HEK293 (cell line): ENCODE results near the gene USH1G.

Source experiments
- CTCF ChIA-PET: fragments of 350-600 bp; formaldehyde crosslinking; extraction: SDS; loops from one replicate; lab custom pipeline; 2021; ENCODE audit warnings: antibody characterized with exemption; lab: Yijun Ruan, JAX
- POLR2A ChIA-PET: fragments of 300-600 bp; formaldehyde crosslinking; extraction: SDS; loops from one replicate; lab custom pipeline; 2020; ENCODE audit warnings: antibody characterized with exemption, inconsistent platforms; lab: Yijun Ruan, JAX
- H3K27ac ChIP-seq: fragments of 200-500 bp; sonication (Bioruptor generic); 2 replicates; pipeline ENCODE4 v1.5.1; 2014; ENCODE audit warnings: low read depth, low read length, control low read depth, inconsistent platforms; ENCODE audit errors: extremely low read depth
- H3K36me3 ChIP-seq, 2 experiments: fragments of 200-500 bp in 1 of 2; sonication (Bioruptor generic) in 1 of 2; 1 replicate in 1 of 2; 2 replicates in 1 of 2; pipeline ENCODE4 v1.5.1; 2014 to 2017; ENCODE audit warnings: inconsistent platforms in 2 of 2, low read length in 2 of 2; ENCODE audit not compliant: control insufficient read depth in 2 of 2, insufficient read depth in 1 of 2
- H3K4me1 ChIP-seq: fragments of 200-500 bp; sonication (Bioruptor generic); 2 replicates; pipeline ENCODE4 v1.5.1; 2014; ENCODE audit warnings: mild to moderate bottlenecking, low read length, inconsistent platforms; ENCODE audit not compliant: control insufficient read depth, insufficient read depth
- H3K4me3 ChIP-seq: 2 replicates; pipeline ENCODE4 v1.5.1; 2011; ENCODE audit warnings: low read depth, mild to moderate bottlenecking, control low read depth, low read length, moderate library complexity
- H3K9me3 ChIP-seq: fragments of 200-500 bp; sonication (Bioruptor generic); 2 replicates; pipeline ENCODE4 v1.5.1; 2014; ENCODE audit warnings: low read depth, low read length, inconsistent platforms; ENCODE audit not compliant: control insufficient read depth, insufficient read depth
- EGR2 ChIP-seq: fragments of 450-650 bp; formaldehyde crosslinking; IDR thresholded peaks from 2 replicates; pipeline ENCODE4 v1.5.1; 2016; ENCODE audit warnings: low read depth, missing biosample characterization, missing genetic modification characterization
- GLIS1 ChIP-seq: fragments of 450-650 bp; formaldehyde crosslinking; IDR thresholded peaks from 2 replicates; pipeline ENCODE4 v1.5.1; 2016; ENCODE audit warnings: missing biosample characterization, missing genetic modification characterization
- GLIS2 ChIP-seq: fragments of 450-650 bp; formaldehyde crosslinking; IDR thresholded peaks from 2 replicates; pipeline ENCODE4 v1.5.1; 2016; ENCODE audit warnings: missing biosample characterization, missing genetic modification characterization
- KLF1 ChIP-seq: fragments of 450-650 bp; formaldehyde crosslinking; IDR thresholded peaks from 2 replicates; pipeline ENCODE4 v1.5.1; 2016; ENCODE audit warnings: missing biosample characterization, missing genetic modification characterization
- KLF8 ChIP-seq: fragments of 450-650 bp; formaldehyde crosslinking; IDR thresholded peaks from 2 replicates; pipeline ENCODE4 v1.5.1; 2016; ENCODE audit warnings: missing biosample characterization, missing genetic modification characterization
- KLF9 ChIP-seq: fragments of 450-650 bp; formaldehyde crosslinking; IDR thresholded peaks from 2 replicates; pipeline ENCODE4 v1.5.1; 2016; ENCODE audit warnings: missing biosample characterization, missing genetic modification characterization, low read depth
- SP2 ChIP-seq: fragments of 450-650 bp; formaldehyde crosslinking; IDR thresholded peaks from 2 replicates; pipeline ENCODE4 v1.5.1; 2016; ENCODE audit warnings: missing biosample characterization, missing genetic modification characterization
- SP7 ChIP-seq: fragments of 450-650 bp; formaldehyde crosslinking; IDR thresholded peaks from 2 replicates; pipeline ENCODE4 v1.5.1; 2016; ENCODE audit warnings: missing biosample characterization, missing genetic modification characterization
- ZBTB17 ChIP-seq: fragments of 450-650 bp; formaldehyde crosslinking; IDR thresholded peaks from 2 replicates; pipeline ENCODE4 v1.5.1; 2016; ENCODE audit warnings: missing biosample characterization, missing genetic modification characterization
- ZBTB48 ChIP-seq: fragments of 450-650 bp; formaldehyde crosslinking; IDR thresholded peaks from 2 replicates; pipeline ENCODE4 v1.5.1; 2016; ENCODE audit warnings: missing biosample characterization, missing genetic modification characterization
- ZEB2 ChIP-seq: fragments of 450-650 bp; formaldehyde crosslinking; IDR thresholded peaks from 2 replicates; pipeline ENCODE4 v1.5.1; 2016; ENCODE audit warnings: missing biosample characterization, missing genetic modification characterization
- ZFP37 ChIP-seq: fragments of 450-650 bp; formaldehyde crosslinking; IDR thresholded peaks from 2 replicates; pipeline ENCODE4 v1.5.1; 2016; ENCODE audit warnings: missing biosample characterization, missing genetic modification characterization
- ZIC2 ChIP-seq: fragments of 450-650 bp; formaldehyde crosslinking; IDR thresholded peaks from 2 replicates; pipeline ENCODE4 v1.5.1; 2016; ENCODE audit warnings: missing biosample characterization, missing genetic modification characterization
- ZNF354C ChIP-seq: fragments of 450-650 bp; formaldehyde crosslinking; IDR thresholded peaks from 2 replicates; pipeline ENCODE4 v1.5.1; 2016; ENCODE audit warnings: missing biosample characterization, missing genetic modification characterization, low read depth, borderline replicate concordance
- ZNF561 ChIP-seq: fragments of 450-650 bp; IDR thresholded peaks from 2 replicates; pipeline ENCODE4 v1.5.1; 2018; ENCODE audit warnings: missing biosample characterization, missing genetic modification characterization, borderline replicate concordance
- ZNF600 ChIP-seq: fragments of 450-650 bp; formaldehyde crosslinking; IDR thresholded peaks from 2 replicates; pipeline ENCODE4 v1.5.1; 2016; ENCODE audit warnings: missing biosample characterization, missing genetic modification characterization
- ZNF626 ChIP-seq: fragments of 450-650 bp; sonication (Bioruptor Pico); formaldehyde crosslinking; IDR thresholded peaks from 2 replicates; pipeline ENCODE4 v1.5.1; 2018; ENCODE audit warnings: missing biosample characterization, missing genetic modification characterization, inconsistent platforms
- TF ChIP-seq, protein P1 (sequence below): fragments of 450-650 bp; formaldehyde crosslinking; IDR thresholded peaks from 2 replicates; pipeline ENCODE4 v1.5.1; 2016; ENCODE audit warnings: missing biosample characterization, missing genetic modification characterization
- TF ChIP-seq, protein P2 (sequence below): fragments of 450-650 bp; formaldehyde crosslinking; IDR thresholded peaks from 2 replicates; pipeline ENCODE4 v1.5.1; 2016; ENCODE audit warnings: missing biosample characterization, missing genetic modification characterization
- TF ChIP-seq, protein P3 (sequence below): fragments of 450-650 bp; formaldehyde crosslinking; IDR thresholded peaks from 2 replicates; pipeline ENCODE4 v1.5.1; 2016; ENCODE audit warnings: missing biosample characterization, missing genetic modification characterization
- TF ChIP-seq, protein P4 (sequence below): fragments of 450-650 bp; formaldehyde crosslinking; IDR thresholded peaks from 2 replicates; pipeline ENCODE4 v1.5.1; 2016; ENCODE audit warnings: missing biosample characterization, missing genetic modification characterization
- TF ChIP-seq, protein P5 (sequence below): fragments of 450-650 bp; formaldehyde crosslinking; IDR thresholded peaks from 2 replicates; pipeline ENCODE4 v1.5.1; 2016; ENCODE audit warnings: missing biosample characterization, missing genetic modification characterization
- TF ChIP-seq, protein P6 (sequence below): fragments of 450-650 bp; formaldehyde crosslinking; IDR thresholded peaks from 2 replicates; pipeline ENCODE4 v1.5.1; 2016; ENCODE audit warnings: missing biosample characterization, missing genetic modification characterization
- TF ChIP-seq, protein P7 (sequence below): fragments of 450-650 bp; formaldehyde crosslinking; IDR thresholded peaks from 2 replicates; pipeline ENCODE4 v1.5.1; 2016; ENCODE audit warnings: missing biosample characterization, missing genetic modification characterization

USH1G gene

DNA sequence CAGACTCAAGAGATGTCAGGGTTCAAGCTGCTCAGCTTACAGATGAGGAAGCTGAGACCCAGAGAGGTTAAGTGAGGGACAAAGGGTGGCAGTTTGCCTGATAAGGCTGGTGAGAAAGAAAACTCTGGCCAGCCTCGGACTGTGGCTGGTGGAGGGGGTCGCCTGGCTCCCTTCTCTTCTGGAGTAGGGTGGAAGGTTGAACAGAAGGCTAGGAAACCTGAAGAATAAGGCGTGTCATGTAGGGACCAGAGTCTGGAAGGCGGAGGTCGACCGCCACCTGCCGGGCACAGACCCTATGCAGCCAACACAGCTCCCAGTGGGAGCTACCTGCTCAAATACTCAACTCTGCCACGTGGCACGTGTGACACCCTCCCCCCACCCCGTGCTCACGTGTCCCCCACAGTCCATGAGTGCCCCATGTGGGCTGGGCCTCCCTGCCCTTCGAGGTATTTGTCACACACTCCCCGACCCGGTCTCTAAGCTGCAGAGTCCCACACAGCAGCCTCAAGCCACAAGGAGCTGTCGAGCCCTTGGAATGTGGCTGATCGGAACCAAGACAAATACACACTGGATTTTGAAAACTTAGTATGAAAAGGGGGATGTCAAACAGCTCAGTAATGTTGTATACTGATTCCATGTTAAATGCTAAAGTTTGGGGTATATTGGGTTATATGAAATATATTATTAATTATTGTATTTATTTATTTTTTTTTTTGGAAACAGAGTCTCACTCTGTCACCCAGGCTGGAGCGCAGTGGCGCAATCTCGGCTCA is 37.7 kb upstream of the USH1G start:
- H3K36me3 ChIP-seq: peaks cover 0 to 20% of the 10 kb centered on the region in 2 experiments; a peak in 2 of 3 replicates
- no peak overlapping the region for H3K27ac ChIP-seq
- CTCF ChIA-PET: interaction anchor here (0.5 to 7.6 kb wide), 64 partner anchors 11 to 789 kb away, joined by 3 to 100 read pairs (median 6); partner anchors contain the start of genes ARMC7, ATP5PD, CDR2L and FDXR
- TF ChIP-seq ZNF354C (tag by site-specific recombination): no peak
- peak; percentile 55 for TF ChIP-seq GLIS1 (tag by site-specific recombination)
- peak; percentile 19; the same call in 1 of the 2 replicates for TF ChIP-seq SP7
- TF ChIP-seq EGR2 (tag by site-specific recombination): no peak
- TF ChIP-seq, protein P1, sequence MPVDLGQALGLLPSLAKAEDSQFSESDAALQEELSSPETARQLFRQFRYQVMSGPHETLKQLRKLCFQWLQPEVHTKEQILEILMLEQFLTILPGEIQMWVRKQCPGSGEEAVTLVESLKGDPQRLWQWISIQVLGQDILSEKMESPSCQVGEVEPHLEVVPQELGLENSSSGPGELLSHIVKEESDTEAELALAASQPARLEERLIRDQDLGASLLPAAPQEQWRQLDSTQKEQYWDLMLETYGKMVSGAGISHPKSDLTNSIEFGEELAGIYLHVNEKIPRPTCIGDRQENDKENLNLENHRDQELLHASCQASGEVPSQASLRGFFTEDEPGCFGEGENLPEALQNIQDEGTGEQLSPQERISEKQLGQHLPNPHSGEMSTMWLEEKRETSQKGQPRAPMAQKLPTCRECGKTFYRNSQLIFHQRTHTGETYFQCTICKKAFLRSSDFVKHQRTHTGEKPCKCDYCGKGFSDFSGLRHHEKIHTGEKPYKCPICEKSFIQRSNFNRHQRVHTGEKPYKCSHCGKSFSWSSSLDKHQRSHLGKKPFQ: no peak
- peak; percentile 67 for TF ChIP-seq ZNF600 (tag by site-specific recombination)
- TF ChIP-seq GLIS2 (tag by site-specific recombination): peak; percentile 28; the same call in 1 of the 2 replicates
- no peak for TF ChIP-seq ZNF626
- peak; percentile 12; the same call in 1 of the 2 replicates for TF ChIP-seq SP2
- peak; percentile 27; the same call in 1 of the 2 replicates for TF ChIP-seq ZEB2 (tag by site-specific recombination)
- 0 out of 2 replicates have a peak, but pooled peaks have one; percentile 16 for TF ChIP-seq ZBTB17 (tag by site-specific recombination)
- TF ChIP-seq, protein P2, sequence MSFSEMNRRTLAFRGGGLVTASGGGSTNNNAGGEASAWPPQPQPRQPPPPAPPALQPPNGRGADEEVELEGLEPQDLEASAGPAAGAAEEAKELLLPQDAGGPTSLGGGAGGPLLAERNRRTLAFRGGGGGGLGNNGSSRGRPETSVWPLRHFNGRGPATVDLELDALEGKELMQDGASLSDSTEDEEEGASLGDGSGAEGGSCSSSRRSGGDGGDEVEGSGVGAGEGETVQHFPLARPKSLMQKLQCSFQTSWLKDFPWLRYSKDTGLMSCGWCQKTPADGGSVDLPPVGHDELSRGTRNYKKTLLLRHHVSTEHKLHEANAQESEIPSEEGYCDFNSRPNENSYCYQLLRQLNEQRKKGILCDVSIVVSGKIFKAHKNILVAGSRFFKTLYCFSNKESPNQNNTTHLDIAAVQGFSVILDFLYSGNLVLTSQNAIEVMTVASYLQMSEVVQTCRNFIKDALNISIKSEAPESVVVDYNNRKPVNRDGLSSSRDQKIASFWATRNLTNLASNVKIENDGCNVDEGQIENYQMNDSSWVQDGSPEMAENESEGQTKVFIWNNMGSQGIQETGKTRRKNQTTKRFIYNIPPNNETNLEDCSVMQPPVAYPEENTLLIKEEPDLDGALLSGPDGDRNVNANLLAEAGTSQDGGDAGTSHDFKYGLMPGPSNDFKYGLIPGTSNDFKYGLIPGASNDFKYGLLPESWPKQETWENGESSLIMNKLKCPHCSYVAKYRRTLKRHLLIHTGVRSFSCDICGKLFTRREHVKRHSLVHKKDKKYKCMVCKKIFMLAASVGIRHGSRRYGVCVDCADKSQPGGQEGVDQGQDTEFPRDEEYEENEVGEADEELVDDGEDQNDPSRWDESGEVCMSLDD: 0 out of 2 replicates have a peak, but pooled peaks have one; percentile 24
- TF ChIP-seq ZNF561: 0 out of 2 replicates have a peak, but pooled peaks have one; percentile 41
- TF ChIP-seq ZIC2 (tag by site-specific recombination): peak; percentile 35
- TF ChIP-seq, protein P3, sequence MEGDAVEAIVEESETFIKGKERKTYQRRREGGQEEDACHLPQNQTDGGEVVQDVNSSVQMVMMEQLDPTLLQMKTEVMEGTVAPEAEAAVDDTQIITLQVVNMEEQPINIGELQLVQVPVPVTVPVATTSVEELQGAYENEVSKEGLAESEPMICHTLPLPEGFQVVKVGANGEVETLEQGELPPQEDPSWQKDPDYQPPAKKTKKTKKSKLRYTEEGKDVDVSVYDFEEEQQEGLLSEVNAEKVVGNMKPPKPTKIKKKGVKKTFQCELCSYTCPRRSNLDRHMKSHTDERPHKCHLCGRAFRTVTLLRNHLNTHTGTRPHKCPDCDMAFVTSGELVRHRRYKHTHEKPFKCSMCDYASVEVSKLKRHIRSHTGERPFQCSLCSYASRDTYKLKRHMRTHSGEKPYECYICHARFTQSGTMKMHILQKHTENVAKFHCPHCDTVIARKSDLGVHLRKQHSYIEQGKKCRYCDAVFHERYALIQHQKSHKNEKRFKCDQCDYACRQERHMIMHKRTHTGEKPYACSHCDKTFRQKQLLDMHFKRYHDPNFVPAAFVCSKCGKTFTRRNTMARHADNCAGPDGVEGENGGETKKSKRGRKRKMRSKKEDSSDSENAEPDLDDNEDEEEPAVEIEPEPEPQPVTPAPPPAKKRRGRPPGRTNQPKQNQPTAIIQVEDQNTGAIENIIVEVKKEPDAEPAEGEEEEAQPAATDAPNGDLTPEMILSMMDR (tag by site-specific recombination): peak; percentile 59
- TF ChIP-seq KLF1 (tag by site-specific recombination): peak; percentile 30; the same call in 1 of the 2 replicates
- TF ChIP-seq, protein P4, sequence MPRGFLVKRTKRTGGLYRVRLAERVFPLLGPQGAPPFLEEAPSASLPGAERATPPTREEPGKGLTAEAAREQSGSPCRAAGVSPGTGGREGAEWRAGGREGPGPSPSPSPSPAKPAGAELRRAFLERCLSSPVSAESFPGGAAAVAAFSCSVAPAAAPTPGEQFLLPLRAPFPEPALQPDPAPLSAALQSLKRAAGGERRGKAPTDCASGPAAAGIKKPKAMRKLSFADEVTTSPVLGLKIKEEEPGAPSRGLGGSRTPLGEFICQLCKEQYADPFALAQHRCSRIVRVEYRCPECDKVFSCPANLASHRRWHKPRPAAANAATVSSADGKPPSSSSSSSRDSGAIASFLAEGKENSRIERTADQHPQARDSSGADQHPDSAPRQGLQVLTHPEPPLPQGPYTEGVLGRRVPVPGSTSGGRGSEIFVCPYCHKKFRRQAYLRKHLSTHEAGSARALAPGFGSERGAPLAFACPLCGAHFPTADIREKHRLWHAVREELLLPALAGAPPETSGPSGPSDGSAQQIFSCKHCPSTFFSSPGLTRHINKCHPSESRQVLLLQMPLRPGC (tag by site-specific recombination): peak; percentile 30; the same call in 1 of the 2 replicates
- TF ChIP-seq, protein P5, sequence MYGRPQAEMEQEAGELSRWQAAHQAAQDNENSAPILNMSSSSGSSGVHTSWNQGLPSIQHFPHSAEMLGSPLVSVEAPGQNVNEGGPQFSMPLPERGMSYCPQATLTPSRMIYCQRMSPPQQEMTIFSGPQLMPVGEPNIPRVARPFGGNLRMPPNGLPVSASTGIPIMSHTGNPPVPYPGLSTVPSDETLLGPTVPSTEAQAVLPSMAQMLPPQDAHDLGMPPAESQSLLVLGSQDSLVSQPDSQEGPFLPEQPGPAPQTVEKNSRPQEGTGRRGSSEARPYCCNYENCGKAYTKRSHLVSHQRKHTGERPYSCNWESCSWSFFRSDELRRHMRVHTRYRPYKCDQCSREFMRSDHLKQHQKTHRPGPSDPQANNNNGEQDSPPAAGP: peak; percentile 26; the same call in 1 of the 2 replicates
- TF ChIP-seq KLF8 (tag by site-specific recombination): 0 out of 2 replicates have a peak, but pooled peaks have one; percentile 25
- 0 out of 2 replicates have a peak, but pooled peaks have one; percentile 13 for TF ChIP-seq KLF9 (tag by site-specific recombination)
- TF ChIP-seq ZBTB48 (tag by site-specific recombination): peak; percentile 87
- TF ChIP-seq, protein P6, sequence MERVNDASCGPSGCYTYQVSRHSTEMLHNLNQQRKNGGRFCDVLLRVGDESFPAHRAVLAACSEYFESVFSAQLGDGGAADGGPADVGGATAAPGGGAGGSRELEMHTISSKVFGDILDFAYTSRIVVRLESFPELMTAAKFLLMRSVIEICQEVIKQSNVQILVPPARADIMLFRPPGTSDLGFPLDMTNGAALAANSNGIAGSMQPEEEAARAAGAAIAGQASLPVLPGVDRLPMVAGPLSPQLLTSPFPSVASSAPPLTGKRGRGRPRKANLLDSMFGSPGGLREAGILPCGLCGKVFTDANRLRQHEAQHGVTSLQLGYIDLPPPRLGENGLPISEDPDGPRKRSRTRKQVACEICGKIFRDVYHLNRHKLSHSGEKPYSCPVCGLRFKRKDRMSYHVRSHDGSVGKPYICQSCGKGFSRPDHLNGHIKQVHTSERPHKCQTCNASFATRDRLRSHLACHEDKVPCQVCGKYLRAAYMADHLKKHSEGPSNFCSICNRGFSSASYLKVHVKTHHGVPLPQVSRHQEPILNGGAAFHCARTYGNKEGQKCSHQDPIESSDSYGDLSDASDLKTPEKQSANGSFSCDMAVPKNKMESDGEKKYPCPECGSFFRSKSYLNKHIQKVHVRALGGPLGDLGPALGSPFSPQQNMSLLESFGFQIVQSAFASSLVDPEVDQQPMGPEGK: peak; percentile 55
- TF ChIP-seq ZFP37 (tag by site-specific recombination): no peak
- TF ChIP-seq, protein P7, sequence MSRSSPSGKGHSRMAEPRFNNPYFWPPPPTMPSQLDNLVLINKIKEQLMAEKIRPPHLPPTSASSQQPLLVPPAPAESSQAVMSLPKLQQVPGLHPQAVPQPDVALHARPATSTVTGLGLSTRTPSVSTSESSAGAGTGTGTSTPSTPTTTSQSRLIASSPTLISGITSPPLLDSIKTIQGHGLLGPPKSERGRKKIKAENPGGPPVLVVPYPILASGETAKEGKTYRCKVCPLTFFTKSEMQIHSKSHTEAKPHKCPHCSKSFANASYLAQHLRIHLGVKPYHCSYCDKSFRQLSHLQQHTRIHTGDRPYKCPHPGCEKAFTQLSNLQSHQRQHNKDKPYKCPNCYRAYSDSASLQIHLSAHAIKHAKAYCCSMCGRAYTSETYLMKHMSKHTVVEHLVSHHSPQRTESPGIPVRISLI: no peak
- TF ChIP-seq, all 188 proteins: peak for 18
- Histone ChIP-seq H3K9me3 (no peaks in the 10 kb centered on the region), H3K4me3 (no peak overlapping the region), H3K4me1 (no peaks in the 10 kb centered on the region)
- POLR2A ChIA-PET: interaction anchor here (0.6 to 2.3 kb wide), 14 partner anchors 12 to 244 kb away, joined by 3 to 34 read pairs (median 5); partner anchors contain the start of genes CDR2L, FDXR, HID1 and MRPL58
